ENCODE data around the gene CNTN5.

Gene CNTN5

GRCh38 chr11:99425596-99425995 is 404.8 kb downstream of the CNTN5 start:
- TF ChIP-seq, protein P1, sequence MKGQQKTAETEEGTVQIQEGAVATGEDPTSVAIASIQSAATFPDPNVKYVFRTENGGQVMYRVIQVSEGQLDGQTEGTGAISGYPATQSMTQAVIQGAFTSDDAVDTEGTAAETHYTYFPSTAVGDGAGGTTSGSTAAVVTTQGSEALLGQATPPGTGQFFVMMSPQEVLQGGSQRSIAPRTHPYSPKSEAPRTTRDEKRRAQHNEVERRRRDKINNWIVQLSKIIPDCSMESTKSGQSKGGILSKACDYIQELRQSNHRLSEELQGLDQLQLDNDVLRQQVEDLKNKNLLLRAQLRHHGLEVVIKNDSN (IDR thresholded peaks at IDR 0.05), result no peak
- no peak for TF ChIP-seq ZBTB7A (IDR thresholded peaks at IDR 0.05; ENCODE audit: low read depth)
- no peak for TF ChIP-seq FOXM1 (IDR thresholded peaks at IDR 0.05; ENCODE audit: borderline replicate concordance, low read depth)
- no peak for TF ChIP-seq NFIC (IDR thresholded peaks at IDR 0.05)
- TF ChIP-seq EGR1 (IDR thresholded peaks at IDR 0.05), result no peak
- no peak for TF ChIP-seq TCF12 (IDR thresholded peaks at IDR 0.05; ENCODE audit: low read depth)
- TF ChIP-seq TAF1 (IDR thresholded peaks at IDR 0.05; ENCODE audit: low read depth), result no peak
- TF ChIP-seq RAD21 (IDR thresholded peaks at IDR 0.05; ENCODE audit: low read depth), result no peak

DNA sequence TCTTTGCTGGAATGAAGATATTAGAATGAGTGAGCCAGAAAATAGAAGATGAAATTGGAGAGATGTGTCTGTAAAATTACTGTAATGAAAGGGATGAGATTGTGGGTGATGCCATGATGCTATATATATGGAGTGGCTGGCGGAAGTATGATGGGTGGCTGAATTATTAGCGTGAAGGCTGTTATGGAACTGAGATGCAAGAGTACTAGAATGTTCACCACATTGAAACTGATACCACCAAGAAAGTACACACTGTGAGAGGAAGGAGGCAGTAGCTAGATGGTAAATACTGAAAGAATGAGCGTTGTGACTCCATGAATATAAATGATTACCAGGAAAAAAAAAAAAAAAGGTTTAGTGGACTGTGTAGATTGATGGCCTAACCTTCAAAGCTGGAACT is 411.9 kb downstream of the CNTN5 start:
- TF ChIP-seq, protein P1 (IDR thresholded peaks at IDR 0.05), result no peak
- TF ChIP-seq EGR1 (IDR thresholded peaks at IDR 0.05) (no peak), TCF12 (IDR thresholded peaks at IDR 0.05; ENCODE audit: low read depth) (no peak), RAD21 (IDR thresholded peaks at IDR 0.05; ENCODE audit: low read depth) (no peak), NFIC (IDR thresholded peaks at IDR 0.05) (no peak), TEAD4 (IDR thresholded peaks at IDR 0.05) (no peak), YY1 (IDR thresholded peaks at IDR 0.05; ENCODE audit: low read depth) (no peak), ZBTB7A (IDR thresholded peaks at IDR 0.05; ENCODE audit: low read depth) (no peak), TAF1 (IDR thresholded peaks at IDR 0.05; ENCODE audit: low read depth) (no peak), CREB1 (IDR thresholded peaks at IDR 0.05; ENCODE audit: low read depth) (no peak), FOXM1 (IDR thresholded peaks at IDR 0.05; ENCODE audit: borderline replicate concordance, low read depth) (no peak)
- TF ChIP-seq, protein P2, sequence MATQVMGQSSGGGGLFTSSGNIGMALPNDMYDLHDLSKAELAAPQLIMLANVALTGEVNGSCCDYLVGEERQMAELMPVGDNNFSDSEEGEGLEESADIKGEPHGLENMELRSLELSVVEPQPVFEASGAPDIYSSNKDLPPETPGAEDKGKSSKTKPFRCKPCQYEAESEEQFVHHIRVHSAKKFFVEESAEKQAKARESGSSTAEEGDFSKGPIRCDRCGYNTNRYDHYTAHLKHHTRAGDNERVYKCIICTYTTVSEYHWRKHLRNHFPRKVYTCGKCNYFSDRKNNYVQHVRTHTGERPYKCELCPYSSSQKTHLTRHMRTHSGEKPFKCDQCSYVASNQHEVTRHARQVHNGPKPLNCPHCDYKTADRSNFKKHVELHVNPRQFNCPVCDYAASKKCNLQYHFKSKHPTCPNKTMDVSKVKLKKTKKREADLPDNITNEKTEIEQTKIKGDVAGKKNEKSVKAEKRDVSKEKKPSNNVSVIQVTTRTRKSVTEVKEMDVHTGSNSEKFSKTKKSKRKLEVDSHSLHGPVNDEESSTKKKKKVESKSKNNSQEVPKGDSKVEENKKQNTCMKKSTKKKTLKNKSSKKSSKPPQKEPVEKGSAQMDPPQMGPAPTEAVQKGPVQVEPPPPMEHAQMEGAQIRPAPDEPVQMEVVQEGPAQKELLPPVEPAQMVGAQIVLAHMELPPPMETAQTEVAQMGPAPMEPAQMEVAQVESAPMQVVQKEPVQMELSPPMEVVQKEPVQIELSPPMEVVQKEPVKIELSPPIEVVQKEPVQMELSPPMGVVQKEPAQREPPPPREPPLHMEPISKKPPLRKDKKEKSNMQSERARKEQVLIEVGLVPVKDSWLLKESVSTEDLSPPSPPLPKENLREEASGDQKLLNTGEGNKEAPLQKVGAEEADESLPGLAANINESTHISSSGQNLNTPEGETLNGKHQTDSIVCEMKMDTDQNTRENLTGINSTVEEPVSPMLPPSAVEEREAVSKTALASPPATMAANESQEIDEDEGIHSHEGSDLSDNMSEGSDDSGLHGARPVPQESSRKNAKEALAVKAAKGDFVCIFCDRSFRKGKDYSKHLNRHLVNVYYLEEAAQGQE (IDR thresholded peaks at IDR 0.05; ENCODE audit: low read depth), result no peak

- TF ChIP-seq TEAD4 (IDR thresholded peaks at IDR 0.05) (no peak), EP300 (IDR thresholded peaks at IDR 0.05; ENCODE audit: borderline replicate concordance) (no peak), EGR1 (IDR thresholded peaks at IDR 0.05) (no peak), TAF1 (IDR thresholded peaks at IDR 0.05; ENCODE audit: low read depth) (no peak), CREB1 (IDR thresholded peaks at IDR 0.05; ENCODE audit: low read depth) (no peak), FOXM1 (IDR thresholded peaks at IDR 0.05; ENCODE audit: borderline replicate concordance, low read depth) (no peak), RAD21 (IDR thresholded peaks at IDR 0.05; ENCODE audit: low read depth) (no peak), CEBPB (IDR thresholded peaks at IDR 0.05) (no peak), YY1 (IDR thresholded peaks at IDR 0.05; ENCODE audit: low read depth) (no peak), TCF12 (IDR thresholded peaks at IDR 0.05; ENCODE audit: low read depth) (no peak), MAX (IDR thresholded peaks at IDR 0.05) (no peak), NFIC (IDR thresholded peaks at IDR 0.05) (no peak), ZBTB7A (IDR thresholded peaks at IDR 0.05; ENCODE audit: low read depth) (no peak)
- TF ChIP-seq, protein P2 (IDR thresholded peaks at IDR 0.05; ENCODE audit: low read depth), result no peak
- TF ChIP-seq, protein P1 (IDR thresholded peaks at IDR 0.05), result no peak
These were observed 422.5 kb downstream of the CNTN5 start for GRCh38 chr11:99443276-99443675.

- TF ChIP-seq ZBTB7A (IDR thresholded peaks at IDR 0.05; ENCODE audit: low read depth) (no peak), RAD21 (IDR thresholded peaks at IDR 0.05; ENCODE audit: low read depth) (no peak), MAX (IDR thresholded peaks at IDR 0.05) (no peak), NFIC (IDR thresholded peaks at IDR 0.05) (no peak), CEBPB (IDR thresholded peaks at IDR 0.05) (no peak), CREB1 (IDR thresholded peaks at IDR 0.05; ENCODE audit: low read depth) (no peak), EP300 (IDR thresholded peaks at IDR 0.05; ENCODE audit: borderline replicate concordance) (no peak), EGR1 (IDR thresholded peaks at IDR 0.05) (no peak), TCF12 (IDR thresholded peaks at IDR 0.05; ENCODE audit: low read depth) (no peak), FOXM1 (IDR thresholded peaks at IDR 0.05; ENCODE audit: borderline replicate concordance, low read depth) (no peak)
- TF ChIP-seq, protein P1 (IDR thresholded peaks at IDR 0.05), result no peak
These were observed 425.7 kb downstream of the CNTN5 start for GRCh38 chr11:99446400-99446799.

DNA sequence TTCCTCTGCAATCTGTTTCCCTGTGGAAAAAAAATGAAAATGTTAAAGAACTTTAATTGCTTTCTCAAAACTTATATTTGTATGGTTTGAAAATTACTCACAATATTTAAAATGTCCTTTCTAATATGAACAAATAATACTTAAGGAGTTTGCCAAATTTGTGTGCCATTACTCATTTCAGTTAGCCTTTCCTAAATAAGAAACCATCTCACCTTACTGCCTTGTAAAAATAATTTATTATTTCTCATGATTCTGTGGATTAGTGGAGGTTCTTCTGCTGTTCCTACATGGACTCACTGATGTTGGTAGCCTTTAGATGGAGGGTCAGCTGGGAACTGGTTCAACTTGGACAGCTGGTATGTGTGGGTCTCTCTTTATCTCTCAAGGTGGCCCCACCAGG is 428.6 kb downstream of the CNTN5 start:
- TF ChIP-seq EGR1 (IDR thresholded peaks at IDR 0.05) (no peak), CEBPB (IDR thresholded peaks at IDR 0.05) (no peak), TAF1 (IDR thresholded peaks at IDR 0.05; ENCODE audit: low read depth) (no peak), RAD21 (IDR thresholded peaks at IDR 0.05; ENCODE audit: low read depth) (no peak), NFIC (IDR thresholded peaks at IDR 0.05) (no peak), MAX (IDR thresholded peaks at IDR 0.05) (no peak), TCF12 (IDR thresholded peaks at IDR 0.05; ENCODE audit: low read depth) (no peak), ZBTB7A (IDR thresholded peaks at IDR 0.05; ENCODE audit: low read depth) (no peak), YY1 (IDR thresholded peaks at IDR 0.05; ENCODE audit: low read depth) (no peak), TEAD4 (IDR thresholded peaks at IDR 0.05) (no peak), FOXM1 (IDR thresholded peaks at IDR 0.05; ENCODE audit: borderline replicate concordance, low read depth) (no peak), EP300 (IDR thresholded peaks at IDR 0.05; ENCODE audit: borderline replicate concordance) (no peak), CREB1 (IDR thresholded peaks at IDR 0.05; ENCODE audit: low read depth) (no peak)
- TF ChIP-seq, protein P2 (IDR thresholded peaks at IDR 0.05; ENCODE audit: low read depth), result no peak
- TF ChIP-seq, protein P1 (IDR thresholded peaks at IDR 0.05), result no peak

All from Ishikawa (cell line).